ENCODE data around the gene FOXC1.

DNA sequence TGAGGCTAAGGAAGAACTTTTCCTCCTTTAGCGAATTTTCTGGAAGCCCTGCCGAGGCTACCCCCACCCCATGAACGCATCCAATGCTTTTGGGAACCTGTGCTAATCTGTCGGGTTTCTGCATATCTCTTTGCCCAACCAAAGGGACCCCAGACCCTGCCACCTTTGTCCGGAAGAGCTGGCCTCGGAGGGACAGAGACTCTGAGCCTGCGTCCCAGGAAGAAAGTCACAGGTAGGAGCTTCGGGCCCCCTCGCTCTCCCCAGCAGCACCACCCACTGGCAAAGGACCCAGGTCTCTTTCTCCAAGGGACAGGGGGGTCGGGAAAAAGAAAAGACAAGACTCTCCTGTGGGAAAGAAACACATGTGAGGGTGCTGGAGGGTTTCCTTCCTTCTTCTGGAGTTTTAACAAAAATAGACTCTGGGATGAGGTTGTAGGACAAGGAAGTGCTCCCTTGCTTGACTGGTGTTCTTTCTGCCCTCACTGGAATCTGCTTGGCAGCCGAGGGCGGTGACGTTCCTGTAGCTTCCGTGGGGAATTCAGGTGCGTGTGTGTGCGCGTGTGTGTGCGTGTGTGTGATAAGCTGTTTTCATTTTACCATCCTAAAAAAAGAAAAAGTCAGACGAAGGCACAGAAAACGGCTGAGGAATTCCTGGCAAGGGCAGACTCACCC is 16.3 kb upstream of the FOXC1 start:
- TF ChIP-seq CTCF (IDR thresholded peaks at IDR 0.05) (no peak), POLR2AphosphoS5 (IDR thresholded peaks at IDR 0.05; ENCODE audit: low read depth, low read length) (no peak)
- TF ChIP-seq, protein P1, sequence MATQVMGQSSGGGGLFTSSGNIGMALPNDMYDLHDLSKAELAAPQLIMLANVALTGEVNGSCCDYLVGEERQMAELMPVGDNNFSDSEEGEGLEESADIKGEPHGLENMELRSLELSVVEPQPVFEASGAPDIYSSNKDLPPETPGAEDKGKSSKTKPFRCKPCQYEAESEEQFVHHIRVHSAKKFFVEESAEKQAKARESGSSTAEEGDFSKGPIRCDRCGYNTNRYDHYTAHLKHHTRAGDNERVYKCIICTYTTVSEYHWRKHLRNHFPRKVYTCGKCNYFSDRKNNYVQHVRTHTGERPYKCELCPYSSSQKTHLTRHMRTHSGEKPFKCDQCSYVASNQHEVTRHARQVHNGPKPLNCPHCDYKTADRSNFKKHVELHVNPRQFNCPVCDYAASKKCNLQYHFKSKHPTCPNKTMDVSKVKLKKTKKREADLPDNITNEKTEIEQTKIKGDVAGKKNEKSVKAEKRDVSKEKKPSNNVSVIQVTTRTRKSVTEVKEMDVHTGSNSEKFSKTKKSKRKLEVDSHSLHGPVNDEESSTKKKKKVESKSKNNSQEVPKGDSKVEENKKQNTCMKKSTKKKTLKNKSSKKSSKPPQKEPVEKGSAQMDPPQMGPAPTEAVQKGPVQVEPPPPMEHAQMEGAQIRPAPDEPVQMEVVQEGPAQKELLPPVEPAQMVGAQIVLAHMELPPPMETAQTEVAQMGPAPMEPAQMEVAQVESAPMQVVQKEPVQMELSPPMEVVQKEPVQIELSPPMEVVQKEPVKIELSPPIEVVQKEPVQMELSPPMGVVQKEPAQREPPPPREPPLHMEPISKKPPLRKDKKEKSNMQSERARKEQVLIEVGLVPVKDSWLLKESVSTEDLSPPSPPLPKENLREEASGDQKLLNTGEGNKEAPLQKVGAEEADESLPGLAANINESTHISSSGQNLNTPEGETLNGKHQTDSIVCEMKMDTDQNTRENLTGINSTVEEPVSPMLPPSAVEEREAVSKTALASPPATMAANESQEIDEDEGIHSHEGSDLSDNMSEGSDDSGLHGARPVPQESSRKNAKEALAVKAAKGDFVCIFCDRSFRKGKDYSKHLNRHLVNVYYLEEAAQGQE (IDR thresholded peaks at IDR 0.05; ENCODE audit: insufficient read depth in 1 of 2, low read depth in 2 of 2, low read length in 1 of 2): no peak

All from Panc1 (cell line).